HG03565 (cell line): ENCODE data around the gene ATG14.
"Not testable (repeated sequence)": the region's sequence is repeated elsewhere in the genome, so short reads cannot be mapped to it uniquely, and the experiment has no call there.

Source experiments
- ATAC-seq: cut with Tn5 transposase; IDR thresholded peaks from one replicate; pipeline ENCODE4 v1.9.1; 2021; ENCODE audit warnings: mild to moderate bottlenecking, moderate library complexity; ENCODE audit not compliant: unreplicated experiment

The ATG14 gene

DNA sequence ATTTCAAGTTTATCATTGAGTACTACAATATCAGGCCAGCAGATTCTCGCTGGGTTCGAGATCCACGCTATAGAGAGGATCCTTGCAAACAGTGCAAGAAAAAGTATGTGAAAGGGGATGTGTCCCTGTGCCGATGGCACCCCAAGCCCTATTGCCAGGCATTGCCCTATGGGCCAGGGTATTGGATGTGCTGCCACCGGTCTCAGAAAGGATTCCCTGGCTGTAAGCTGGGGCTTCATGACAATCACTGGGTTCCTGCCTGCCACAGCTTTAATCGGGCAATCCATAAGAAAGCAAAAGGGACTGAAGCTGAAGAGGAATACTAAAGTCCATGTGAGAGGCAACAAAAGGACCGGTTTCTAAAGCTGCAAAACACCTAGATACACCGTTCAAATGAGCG, 59.4 kb downstream of the ATG14 start:
- ATAC-seq, result no peak

DNA sequence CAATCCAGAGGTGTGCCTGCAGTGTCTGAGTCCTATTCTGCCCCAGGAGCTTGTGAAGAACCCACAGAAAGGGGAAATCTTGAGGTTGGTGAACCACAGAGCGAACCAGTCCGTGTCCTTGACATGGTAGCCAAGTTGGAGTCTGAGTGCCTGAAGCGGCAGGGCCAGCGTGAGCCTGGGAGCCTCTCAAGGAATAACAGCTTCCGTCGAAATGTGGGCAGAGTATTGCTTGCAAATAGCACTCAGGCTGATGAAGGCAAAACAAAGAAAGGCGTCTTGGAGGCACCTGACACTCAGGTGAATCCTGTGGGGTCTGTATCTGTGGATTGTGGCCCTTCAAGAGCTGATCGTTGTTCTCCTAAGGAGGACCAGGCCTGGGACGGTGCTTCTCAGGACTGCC, 60.5 kb downstream of the ATG14 start:
- ATAC-seq, result no peak

DNA sequence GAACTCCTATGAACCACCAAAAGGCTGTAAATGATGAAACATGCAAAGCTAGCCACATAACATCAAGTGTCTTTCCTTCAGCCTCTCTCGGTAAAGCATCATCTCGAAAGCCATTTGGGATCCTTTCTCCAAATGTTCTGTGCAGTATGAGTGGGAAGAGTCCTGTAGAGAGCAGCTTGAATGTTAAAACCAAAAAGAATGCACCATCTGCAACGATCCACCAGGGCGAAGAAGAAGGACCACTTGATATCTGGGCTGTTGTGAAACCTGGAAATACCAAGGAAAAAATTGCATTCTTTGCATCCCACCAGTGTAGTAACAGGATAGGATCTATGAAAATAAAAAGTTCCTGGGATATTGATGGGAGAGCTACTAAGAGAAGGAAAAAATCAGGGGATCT, 61.2 kb downstream of the ATG14 start:
- no peak for ATAC-seq

DNA sequence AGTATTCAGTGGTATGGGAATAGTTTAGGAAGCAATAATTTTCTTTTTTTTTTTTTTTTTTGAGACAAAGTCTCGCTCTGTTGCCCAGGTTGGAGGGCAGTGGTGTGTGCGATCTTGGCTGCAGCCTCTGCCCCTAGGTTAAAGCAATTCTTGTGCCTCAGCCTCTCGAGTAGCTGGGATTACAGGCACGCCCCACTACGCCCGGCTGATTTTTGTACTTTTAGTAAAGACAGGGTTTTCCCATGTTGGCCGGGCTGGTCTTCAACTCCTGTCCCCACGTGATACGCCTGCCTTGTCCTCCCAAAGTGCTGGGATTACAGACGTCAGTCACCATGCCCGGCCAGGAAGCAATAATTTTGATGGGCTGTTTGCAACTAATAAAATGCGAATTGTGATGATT, 62.1 kb downstream of the ATG14 start:
- no peak for ATAC-seq

DNA sequence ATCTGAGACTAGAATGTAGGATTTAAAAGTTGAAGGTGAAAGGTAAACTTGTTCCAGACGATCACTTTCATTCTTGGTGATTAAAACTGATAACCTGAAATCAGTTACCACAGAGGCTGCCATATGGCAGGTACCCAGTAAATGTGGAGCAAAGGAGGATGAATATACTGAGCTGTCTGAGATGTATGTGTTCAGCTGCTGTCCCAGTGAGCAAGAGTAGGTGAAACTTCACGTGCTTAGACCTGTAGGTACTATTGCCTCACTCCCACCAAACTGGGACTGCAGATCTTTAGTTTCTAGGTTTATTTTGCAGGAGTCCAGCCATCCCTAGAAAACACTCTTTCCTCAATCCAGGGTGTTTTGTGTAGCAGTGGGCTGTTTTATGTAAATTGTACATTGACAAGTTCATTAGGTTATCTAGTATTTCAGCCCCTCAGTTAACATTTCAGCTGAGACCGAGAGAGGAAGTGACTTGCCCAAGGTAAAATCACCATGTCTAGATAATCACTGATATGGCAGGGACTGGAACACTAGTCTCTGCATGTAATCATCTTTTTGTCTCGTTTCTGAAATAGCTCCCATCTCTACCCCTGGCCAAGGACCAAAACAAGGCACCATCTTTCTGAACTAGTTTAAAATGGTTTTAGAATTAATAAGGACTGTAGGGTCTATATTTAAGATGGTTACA, 62.7 kb downstream of the ATG14 start:
- ATAC-seq, result no peak

DNA sequence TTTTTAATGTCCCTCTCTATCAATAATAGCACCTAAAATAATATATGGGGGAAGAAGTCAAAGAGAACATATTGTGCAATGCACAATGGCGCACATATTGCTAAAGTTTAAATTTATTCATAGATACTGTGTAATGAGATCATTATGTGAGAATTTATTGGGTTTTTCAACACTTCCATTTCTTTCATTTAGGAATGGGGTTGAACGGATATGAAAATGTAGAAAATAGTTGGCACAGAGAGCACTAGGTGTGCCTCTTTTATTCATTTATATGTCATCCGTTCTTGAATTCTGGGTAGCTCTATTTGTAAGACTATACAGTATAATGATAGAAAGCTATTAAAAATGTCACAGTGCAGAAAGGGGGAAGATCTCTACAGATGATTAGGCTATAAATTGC, 63.9 kb downstream of the ATG14 start:
- ATAC-seq, result no peak

DNA sequence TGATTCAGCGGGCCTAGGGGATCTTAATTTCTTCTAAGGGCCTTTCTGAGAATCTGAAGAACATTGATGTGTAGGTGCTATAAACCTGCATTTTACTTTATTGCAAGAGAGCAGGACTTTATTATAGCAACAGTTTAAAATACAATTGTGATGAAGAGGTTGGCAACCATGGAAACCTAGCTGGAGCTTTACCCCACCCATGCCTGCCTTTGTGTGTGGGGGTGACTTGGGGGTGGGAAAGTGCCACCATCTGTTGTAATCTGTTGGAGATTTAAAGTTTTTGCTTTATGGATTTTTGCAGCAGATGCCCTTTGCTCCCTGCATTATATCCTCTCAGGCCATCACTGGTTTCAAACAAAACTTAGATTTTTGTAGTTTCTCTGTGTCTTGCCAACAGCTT, 64.6 kb downstream of the ATG14 start:
- no peak for ATAC-seq

DNA sequence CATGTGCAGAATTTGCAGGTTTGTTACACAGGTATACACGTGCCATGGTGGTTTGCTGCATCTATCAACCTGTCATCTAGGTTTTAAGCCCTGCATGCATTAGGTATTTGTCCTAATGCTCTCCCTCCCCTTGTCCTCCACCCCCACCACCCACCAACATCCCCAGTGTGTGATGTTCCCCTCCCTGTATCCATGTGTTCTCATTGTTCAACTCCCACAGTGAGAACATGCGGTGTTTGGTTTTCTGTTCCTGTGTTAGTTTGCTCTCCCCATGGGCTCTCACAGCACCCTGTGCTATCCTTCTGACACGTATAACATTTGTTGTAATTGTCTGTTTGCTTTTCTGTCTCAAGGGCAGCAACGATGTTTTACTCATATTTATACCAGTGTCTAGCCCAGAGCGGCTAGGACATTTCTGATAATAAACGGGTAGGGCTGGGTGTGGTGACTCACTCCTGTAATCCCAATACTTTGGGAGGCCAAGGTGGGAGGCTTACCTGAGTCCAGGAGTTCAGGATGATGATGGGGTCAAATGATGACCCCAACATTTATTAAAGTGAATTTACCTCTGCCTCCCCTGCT, 67.0 kb downstream of the ATG14 start:
- not testable (repeated sequence) for ATAC-seq

DNA sequence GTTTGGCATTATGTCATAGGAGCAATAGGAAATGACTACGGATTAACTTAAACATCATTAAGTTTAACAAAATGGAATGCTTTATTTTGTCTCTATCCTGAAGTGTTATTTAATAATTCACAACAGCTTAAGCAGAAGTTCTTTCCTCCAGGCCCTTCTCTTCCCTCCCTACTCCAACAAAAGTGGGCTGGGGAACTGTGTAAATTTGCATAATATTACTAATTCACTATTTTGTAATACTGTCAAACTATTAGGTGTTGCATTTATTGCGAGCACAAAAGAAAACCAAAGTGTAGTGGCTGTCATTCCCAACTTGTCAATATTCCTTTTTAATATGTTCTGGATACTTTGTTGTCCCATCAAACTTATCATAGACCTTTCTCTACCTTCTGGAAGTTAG, 69.8 kb downstream of the ATG14 start:
- no peak for ATAC-seq

DNA sequence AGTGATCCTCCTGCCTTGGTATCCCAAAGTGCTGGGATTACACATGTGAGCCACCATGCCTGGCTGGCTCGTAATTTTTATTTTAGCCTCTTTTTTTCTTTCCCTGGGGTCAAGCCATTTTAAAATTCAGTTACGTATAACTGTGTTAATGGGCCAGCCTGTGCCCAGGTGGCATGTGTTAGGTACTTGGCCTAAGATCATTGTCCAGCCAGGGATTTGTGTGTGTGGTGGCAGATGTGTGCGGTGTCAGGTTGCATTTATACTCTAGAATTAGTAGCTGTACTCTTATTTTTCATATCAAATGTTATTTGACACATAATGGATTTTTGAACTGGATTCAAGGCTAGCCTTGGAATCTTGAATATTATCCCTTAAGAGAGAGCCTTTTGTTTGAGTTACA, 71.1 kb downstream of the ATG14 start:
- no peak for ATAC-seq

DNA sequence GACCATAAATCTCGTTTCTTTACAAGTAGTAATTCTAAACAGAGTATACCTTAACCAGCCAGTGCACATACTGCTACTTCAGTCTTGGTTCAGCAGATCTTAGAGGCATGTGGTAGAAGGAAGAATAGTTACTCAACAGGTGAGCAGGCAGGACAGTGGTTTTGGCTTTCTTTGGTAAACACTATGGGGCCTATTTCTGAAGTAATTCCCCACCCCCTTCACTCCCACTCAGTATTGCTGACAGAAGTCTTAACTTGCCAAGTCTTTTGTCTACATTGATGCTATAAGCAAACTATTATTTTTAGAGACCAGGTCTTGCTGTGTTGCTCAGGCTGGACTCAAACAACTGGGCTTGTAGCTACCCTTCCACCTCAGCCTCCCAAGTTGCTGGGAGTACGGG, 71.9 kb downstream of the ATG14 start:
- ATAC-seq, result peak; percentile 74

DNA sequence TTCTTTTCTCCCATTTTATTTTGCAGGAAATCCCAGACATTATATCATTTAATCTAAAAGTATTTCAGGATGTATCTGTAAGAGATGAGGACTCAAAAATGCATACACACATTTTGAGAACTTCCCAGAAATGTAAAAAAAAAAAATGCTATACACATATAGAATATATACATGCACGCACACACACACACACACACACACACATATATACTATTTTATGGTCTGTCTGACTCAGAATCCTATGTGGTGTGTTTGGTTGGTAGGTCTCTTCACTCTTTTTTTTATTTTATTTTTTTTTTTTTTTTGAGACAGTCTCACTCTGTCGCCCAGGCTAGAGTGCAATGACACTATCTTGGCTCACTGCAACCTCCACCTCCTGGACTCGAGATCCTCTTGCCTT, 74.9 kb downstream of the ATG14 start:
- no peak for ATAC-seq

DNA sequence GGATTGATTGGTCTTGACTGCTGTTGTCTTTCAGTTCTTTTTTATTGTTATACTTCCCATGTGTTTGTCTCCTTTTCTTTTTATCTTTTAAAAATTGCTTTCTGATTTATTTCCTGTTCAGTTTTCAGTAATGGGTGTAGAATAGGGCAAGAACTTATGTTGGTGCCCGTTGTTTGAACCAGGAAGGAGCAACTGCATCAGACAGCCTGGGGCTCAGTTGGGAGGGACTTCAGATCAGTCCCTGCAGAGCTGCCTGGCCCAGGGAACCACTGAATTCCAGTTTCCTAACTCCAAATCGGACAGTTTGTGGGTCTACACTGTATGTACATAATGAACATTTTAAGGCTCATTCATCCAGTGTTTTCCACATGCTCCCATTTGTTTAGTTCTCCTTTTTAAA, 75.5 kb downstream of the ATG14 start:
- no peak for ATAC-seq

DNA sequence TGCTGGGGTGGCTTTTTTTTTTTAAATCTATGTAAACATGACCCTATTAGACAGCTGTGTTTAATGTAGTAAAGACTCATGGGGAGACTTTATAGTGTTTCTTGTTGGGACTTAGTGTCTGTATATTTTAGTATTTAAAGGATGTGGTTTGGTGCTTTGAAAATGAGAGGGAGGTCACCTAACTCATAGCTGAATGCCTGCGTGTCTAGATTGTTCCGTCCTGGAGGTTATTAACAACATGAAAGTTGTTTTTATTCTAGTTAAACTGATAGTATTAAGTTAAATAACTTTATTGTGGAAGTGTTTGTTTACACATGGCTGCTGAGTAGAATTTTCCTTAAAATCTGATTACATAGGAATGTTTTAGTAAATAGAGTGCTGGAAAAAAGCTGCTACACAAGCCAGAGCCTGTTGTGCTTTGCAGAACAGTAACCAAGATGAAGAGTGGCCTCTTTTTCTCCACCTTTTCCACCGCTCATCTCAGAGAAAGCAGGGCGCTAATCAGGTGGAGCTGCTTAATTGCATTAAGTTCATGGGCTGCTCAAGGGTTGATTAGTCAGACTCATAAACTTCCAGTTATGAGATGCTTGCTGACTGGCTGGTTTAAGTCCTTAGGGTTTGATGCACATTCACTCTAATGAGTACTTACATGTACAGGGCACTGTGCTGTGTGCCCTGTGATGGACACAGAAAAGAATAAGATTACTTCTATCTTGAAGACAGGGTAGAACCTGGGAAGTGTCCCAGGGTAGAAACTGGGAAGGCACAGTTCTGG, 77.7 kb downstream of the ATG14 start:
- peak; percentile 53 for ATAC-seq

DNA sequence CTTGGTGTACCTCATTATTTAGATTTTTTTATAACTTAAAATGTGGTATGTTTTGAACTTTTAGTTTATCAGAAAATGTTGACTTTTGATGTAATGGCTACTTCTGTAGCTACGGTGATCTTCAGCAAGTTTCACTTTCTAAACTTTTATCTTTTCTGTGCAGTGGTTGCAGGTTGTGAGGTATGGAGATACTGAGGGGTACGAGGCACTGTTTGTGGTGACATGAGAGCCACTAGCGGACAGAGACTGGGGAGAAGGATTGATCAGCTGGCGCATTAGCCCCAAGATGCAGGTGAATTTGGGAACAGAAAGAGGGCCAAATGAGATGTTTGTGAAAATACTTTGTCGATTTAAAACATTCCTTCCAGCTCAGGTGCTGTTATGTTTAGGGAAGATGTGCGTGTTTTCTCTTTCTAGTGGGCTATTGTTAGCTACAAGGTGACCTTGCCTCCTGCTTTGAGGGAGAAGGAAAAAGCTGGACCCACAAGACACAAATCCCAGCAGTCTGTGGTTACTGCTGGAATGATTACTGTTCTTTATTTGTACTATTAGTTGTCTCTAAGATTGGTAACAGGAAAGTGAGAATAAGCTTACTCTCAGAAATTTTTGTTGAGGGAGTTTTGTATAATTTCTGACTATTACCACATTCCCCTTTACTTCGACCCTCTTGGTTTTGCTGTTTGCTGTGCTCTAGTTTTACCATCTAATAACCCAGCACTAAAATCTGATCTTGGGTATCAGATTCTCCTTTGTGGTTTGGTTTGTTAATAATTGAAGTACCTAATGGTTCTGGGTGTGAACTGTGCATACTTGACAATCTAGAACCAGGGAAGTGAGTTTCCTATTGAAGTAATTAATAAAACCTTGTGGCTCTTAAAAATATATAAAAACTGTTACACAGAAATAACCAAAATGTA, 78.7 kb downstream of the ATG14 start:
- ATAC-seq, result no peak

DNA sequence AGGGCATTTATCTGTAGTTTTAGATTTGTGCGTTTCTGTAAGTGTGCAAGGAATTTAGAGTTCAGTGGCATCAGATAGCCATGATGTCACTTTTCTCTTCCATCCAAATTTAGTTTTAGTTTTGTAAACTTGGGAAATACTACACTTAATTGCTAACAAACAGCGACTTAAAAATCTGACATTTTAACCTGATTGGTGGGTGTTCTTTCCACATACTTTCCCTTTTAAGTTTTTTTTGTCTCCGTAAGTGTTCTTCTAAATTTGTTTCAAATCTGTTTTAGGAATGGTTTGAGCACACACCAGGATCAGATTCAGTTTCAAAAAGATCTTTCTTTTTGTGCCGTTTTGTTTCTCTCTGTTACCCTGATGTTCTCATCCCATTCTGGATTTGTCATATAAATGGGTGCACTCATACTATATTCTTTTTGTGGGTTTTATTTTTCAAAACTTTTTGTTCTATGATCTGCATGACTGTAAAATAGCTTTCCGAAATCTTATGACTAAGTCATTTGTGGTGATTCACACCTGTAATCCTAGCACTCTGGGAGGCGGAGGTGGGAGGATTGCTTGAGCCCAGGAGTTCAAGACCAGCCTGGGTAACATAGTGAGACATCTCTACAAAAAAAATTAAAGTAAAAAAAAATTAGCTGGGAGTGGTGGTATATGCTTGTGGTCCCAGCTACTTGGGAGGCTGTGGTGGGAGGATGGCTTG, 81.5 kb downstream of the ATG14 start:
- no peak for ATAC-seq

DNA sequence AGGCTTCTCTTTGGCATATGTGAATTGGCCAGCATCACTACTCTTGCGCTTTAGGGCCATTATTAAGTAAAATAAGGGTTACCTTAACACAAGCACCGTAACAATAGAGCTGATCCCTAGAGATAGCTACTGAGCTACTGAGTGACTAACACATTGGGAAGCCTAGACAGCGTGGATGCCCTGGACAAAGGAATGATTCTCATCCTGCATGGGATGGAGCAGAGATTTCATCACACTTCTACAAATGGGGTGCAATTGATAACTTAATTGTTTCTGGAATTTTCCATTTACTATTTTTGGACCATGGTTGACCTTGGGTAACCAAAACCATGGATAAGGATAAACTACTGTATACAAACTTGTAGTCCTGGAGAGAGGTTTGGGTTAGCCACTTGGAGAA, 83.3 kb downstream of the ATG14 start:
- no peak for ATAC-seq

DNA sequence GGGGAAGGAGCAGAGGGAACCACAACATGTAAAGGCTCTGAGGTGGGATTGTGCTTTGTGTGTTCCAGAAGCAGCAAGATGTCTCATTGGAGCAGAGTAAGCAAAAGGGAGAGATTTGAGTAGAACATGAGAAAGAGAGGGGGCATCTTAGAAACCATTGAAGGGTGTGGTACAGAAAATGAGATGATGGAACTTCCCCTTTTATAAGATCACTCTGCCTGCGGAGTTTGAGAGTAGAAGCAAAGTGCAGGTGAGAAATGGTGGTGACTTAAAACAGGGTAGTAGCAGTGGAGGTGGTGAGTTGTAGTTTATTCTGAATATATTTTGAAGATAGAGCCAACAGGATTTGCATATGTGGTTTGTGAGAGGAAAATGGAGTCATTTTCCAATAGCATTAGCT, 84.5 kb downstream of the ATG14 start:
- ATAC-seq, result peak; percentile 78

DNA sequence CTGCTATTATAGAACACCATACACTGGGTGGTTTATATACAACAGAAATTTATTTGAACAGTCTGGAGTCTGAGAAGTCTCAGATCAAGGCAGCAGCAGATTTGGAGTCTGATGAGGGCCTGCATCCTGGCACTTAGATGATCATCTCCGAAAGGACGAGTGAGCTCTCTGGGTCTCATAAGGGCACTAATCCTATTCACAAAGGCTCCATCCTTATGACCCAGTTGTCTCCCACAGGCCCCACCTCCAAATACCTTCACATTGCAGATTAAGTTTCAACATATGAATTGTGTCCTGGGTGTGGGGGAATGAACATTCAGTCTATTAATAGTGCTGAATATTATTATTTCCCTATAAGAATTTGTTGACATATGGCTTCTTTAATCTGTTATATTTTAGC, 86.8 kb downstream of the ATG14 start:
- ATAC-seq, result no peak

DNA sequence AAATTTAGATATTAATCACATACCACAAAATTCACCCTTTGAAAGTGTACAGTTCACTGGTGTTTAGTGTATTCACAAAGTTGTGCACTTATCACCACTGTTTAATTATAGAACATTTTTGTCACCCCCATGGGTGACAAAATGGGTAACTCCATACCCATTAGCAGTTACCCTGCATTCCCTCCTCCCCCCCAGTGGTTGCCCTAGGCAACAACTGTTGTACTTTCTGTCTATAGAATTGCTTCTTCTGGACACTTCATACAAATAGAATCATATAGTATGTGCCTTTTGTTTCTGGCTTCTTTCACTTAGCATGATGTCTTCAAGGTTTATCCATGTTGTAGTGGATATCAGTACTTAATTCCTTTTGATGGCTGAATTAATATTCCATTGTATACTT, 87.7 kb downstream of the ATG14 start:
- ATAC-seq, result no peak

DNA sequence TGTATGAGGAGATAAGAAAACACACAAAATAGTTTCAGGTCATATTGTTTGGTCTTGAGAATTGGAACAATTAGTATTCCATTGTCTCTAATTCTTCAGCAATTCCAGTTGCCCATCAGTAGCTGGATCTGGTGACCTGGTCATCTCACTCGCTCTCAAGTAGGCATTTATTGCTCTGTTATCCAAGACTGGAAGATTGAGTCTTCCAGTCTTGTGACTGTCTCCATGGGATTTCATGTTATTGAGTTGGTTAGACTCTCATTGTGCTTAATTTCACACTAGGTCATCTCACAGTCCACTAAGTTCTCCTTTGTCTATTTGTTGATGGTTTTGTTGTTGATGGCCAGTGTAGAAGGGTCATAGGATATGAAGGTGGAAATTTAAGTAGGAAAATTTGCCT, 92.9 kb downstream of the ATG14 start:
- ATAC-seq, result no peak
